Tibial nerve (tissue), 4 donors: ENCODE data around the gene DISC1. TPM values are rescaled to one million over a fixed set of nuclear protein-coding genes. Genes with fewer than 3 reads are reported as not detected.

Experiments
- DNase-seq, 2 donors: peaks; one replicate each; pipeline ENCODE4 v3.0.0-alpha.2; 2019; ENCODE audit warnings: low spot score in 2 of 2
- H3K27ac ChIP-seq, 4 donors: fragments of 200-600 bp; sonication (generic) in 3 of 4; one replicate each; pipeline ENCODE4 v1.5.1; 2017 to 2019; ENCODE audit warnings: mild to moderate bottlenecking in 1 of 4
- H3K27me3 ChIP-seq, 2 donors: fragments of 200-600 bp; sonication (generic) in 1 of 2; one replicate each; pipeline versions ENCODE4 v1.5.1 to v1.6.0; 2017 to 2019
- H3K36me3 ChIP-seq, 3 donors: fragments of 200-600 bp; sonication (generic); one replicate each; pipeline ENCODE4 v1.5.1; 2018 to 2019
- H3K4me1 ChIP-seq, 4 donors: fragments of 200-600 bp; sonication (generic) in 3 of 4; one replicate each; pipeline ENCODE4 v1.5.1; 2017 to 2019
- H3K4me3 ChIP-seq, 4 donors: fragments of 200-600 bp; sonication (generic) in 3 of 4; one replicate each; pipeline ENCODE4 v1.5.1; 2017 to 2019; ENCODE audit warnings: mild to moderate bottlenecking in 1 of 4, moderate library complexity in 1 of 4
- H3K9me3 ChIP-seq, 4 donors: fragments of 200-600 bp; sonication (generic) in 3 of 4; one replicate each; pipeline ENCODE4 v1.5.1; 2017 to 2019
- CTCF ChIP-seq, 5 experiments: fragments of 200-600 bp in 3 of 5; fragments of 450-650 bp in 2 of 5; sonication (generic) in 3 of 5; IDR thresholded peaks; one replicate each; pipeline ENCODE4 v1.5.1; 2016 to 2019; ENCODE audit warnings: antibody characterized with exemption in 5 of 5, mild to moderate bottlenecking in 3 of 5, moderate library complexity in 2 of 5
- EP300 ChIP-seq, 2 donors: sonication (generic); formaldehyde crosslinking; IDR thresholded peaks; one replicate each; pipeline ENCODE4 v1.6.1; 2017; ENCODE audit warnings: antibody characterized with exemption in 2 of 2, mild to moderate bottlenecking in 1 of 2
- POLR2A ChIP-seq, 2 donors: fragments of 450-650 bp; IDR thresholded peaks; one replicate each; pipeline ENCODE4 v1.6.1; 2017; ENCODE audit warnings: antibody characterized with exemption in 2 of 2, mild to moderate bottlenecking in 2 of 2, moderate library complexity in 2 of 2
- WGBS, 2 donors: methylation state at CpG; one replicate each; pipeline ENCODE4 v1.1.5; 2018; 5-methylcytosine and 5-hydroxymethylcytosine counted together
- total RNA-seq, 4 donors: library from RNA; depleted of rRNA; stranded (reverse); fragments of >200 nt; gene quantifications; one replicate each; pipeline ENCODE4 v1.1.0, GENCODE V29; 2016

The DISC1 gene
- total RNA-seq, 4 donors from 2014 or later: 29.9 to 39.0 (median 32.7) TPM

- Histone ChIP-seq H3K27me3 (no peaks in the 10 kb centered on the region), H3K4me1 (peaks cover 0 to 11% (median 0%) of the 10 kb centered on the region in 4 donors), H3K9me3 (peaks cover 0 to 3% (median 0%) of the 10 kb centered on the region in 4 donors), H3K36me3 (peaks cover 0 to 7% (median 0%) of the 10 kb centered on the region in 3 donors), H3K4me3 (no peak overlapping the region), H3K27ac (no peak overlapping the region)
- TF ChIP-seq CTCF (IDR thresholded peaks at IDR 0.05) (no peak), EP300 (IDR thresholded peaks at IDR 0.05) (no peak), POLR2A (IDR thresholded peaks at IDR 0.05) (no peak)
- DNase-seq: no peak
- WGBS, 2 donors: 46 to 53% methylated on average over 3 of the region's 3 CpGs
Observed at GRCh38 chr1:231951374-231951773, 324.8 kb downstream of the DISC1 start.

- Histone ChIP-seq H3K4me1 (peaks cover 0 to 11% (median 0%) of the 10 kb centered on the region in 4 donors), H3K4me3 (no peak overlapping the region), H3K27me3 (no peaks in the 10 kb centered on the region), H3K36me3 (peaks cover 0 to 14% (median 0%) of the 10 kb centered on the region in 3 donors), H3K9me3 (peaks cover 0 to 6% (median 0%) of the 10 kb centered on the region in 4 donors), H3K27ac (no peak overlapping the region)
- TF ChIP-seq CTCF (IDR thresholded peaks at IDR 0.05) (no peak), POLR2A (IDR thresholded peaks at IDR 0.05) (no peak)
- 18 to 30% methylated on average over 1 of the region's 1 CpG for WGBS, 2 donors
- DNase-seq: no peak
Observed at GRCh38 chr1:231952154-231952553, 325.6 kb downstream of the DISC1 start.

GRCh38 chr1:231953660-231954059 lies 327.1 kb downstream of the DISC1 start:
- WGBS, 2 donors: 92 to 95% methylated on average over 6 of the region's 6 CpGs
- Histone ChIP-seq H3K27ac (no peak overlapping the region), H3K27me3 (no peaks in the 10 kb centered on the region), H3K4me3 (no peak overlapping the region), H3K9me3 (peaks cover 0 to 6% (median 0%) of the 10 kb centered on the region in 4 donors), H3K4me1 (peaks cover 0 to 12% (median 0%) of the 10 kb centered on the region in 4 donors), H3K36me3 (peaks cover 0 to 14% (median 0%) of the 10 kb centered on the region in 3 donors)
- no peak for TF ChIP-seq CTCF (IDR thresholded peaks at IDR 0.05)
- no peak for TF ChIP-seq EP300 (IDR thresholded peaks at IDR 0.05)
- TF ChIP-seq POLR2A (IDR thresholded peaks at IDR 0.05): no peak
- no peak for DNase-seq

DNA sequence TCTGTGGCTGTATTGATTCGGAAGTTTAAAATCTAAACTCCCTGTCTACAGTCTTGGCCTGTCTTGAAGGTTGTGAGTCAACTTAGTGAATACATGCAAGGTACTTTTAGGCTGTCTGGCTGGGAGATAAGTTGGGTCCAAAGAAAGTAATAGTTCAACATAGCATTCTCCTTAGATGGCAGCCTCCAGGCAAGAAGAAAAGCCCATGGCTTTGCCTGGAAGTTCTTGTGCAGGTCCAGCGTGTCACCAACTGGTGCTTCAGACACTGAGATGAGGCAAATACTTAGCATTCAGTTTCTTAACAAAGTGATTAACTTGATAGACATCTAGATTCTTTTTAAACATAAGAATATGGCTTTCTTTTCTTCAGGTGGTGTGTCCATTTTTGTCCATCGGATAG lies 328.2 kb downstream of the DISC1 start:
- WGBS, 2 donors: 94 to 100% methylated on average over 3 of the region's 3 CpGs
- peaks cover 0 to 6% (median 0%) of the 10 kb centered on the region in 4 donors for H3K9me3 ChIP-seq
- DNase-seq: no peak
- H3K27me3 ChIP-seq: no peaks in the 10 kb centered on the region
- H3K4me3 ChIP-seq: no peak overlapping the region
- peaks cover 0 to 17% (median 0%) of the 10 kb centered on the region in 3 donors for H3K36me3 ChIP-seq
- H3K4me1 ChIP-seq: peaks cover 0 to 10% (median 0%) of the 10 kb centered on the region in 4 donors
- TF ChIP-seq EP300 (IDR thresholded peaks at IDR 0.05) (no peak), POLR2A (IDR thresholded peaks at IDR 0.05) (no peak), CTCF (IDR thresholded peaks at IDR 0.05) (no peak)
- no peak overlapping the region for H3K27ac ChIP-seq

DNA sequence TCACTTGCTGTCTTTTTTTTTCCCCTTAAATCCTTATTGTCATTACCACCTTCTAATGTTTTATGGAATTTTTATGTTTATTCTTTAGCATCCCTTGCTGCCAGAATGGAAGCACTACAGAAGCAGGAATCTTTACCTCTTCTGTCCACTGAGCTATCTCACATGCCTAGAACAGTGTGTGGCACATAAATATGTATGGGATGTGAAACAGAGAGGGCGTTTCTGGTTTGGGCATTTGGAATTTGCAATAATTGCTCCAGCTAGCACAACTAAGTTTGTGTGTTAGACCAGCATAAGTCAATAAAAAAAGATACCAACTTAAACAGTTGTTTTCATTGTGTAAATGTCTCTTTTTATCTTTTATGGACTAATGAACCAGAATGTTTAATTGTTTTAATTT lies 330.8 kb downstream of the DISC1 start:
- TF ChIP-seq EP300 (IDR thresholded peaks at IDR 0.05): no peak
- TF ChIP-seq CTCF (IDR thresholded peaks at IDR 0.05): no peak
- TF ChIP-seq POLR2A (IDR thresholded peaks at IDR 0.05): no peak

More for the DNA sequence above, 330.8 kb downstream of the DISC1 start:
- Histone ChIP-seq H3K4me3 (no peak overlapping the region), H3K4me1 (peaks cover 0 to 7% (median 0%) of the 10 kb centered on the region in 4 donors), H3K9me3 (peaks cover 0 to 6% (median 0%) of the 10 kb centered on the region in 4 donors), H3K27ac (no peak overlapping the region), H3K36me3 (peaks cover 0 to 36% (median 0%) of the 10 kb centered on the region in 3 donors), H3K27me3 (no peaks in the 10 kb centered on the region)
- WGBS, 2 donors: 50 to 78% methylated on average over 1 of the region's 1 CpG
- DNase-seq: no peak
